Coronary artery (tissue), 2 donors: ENCODE data around the gene C14orf119.

Experiments used
- DNase-seq: peaks from one replicate; pipeline ENCODE4 v3.0.0-alpha.2; 2017; ENCODE audit warnings: low spot score
- H3K27ac ChIP-seq, 2 donors: fragments of 200-600 bp; sonication (generic); one replicate each; pipeline ENCODE4 v1.5.1; 2016 to 2019
- H3K4me3 ChIP-seq: fragments of 200-600 bp; sonication (generic); 2 replicates; pipeline ENCODE4 v1.5.1; 2016; ENCODE audit warnings: mild to moderate bottlenecking, moderate library complexity
- CTCF ChIP-seq: fragments of 200-600 bp; sonication (generic); IDR thresholded peaks from one replicate; pipeline ENCODE4 v1.5.1; 2019; ENCODE audit warnings: antibody characterized with exemption

The C14orf119 gene

GRCh38 chr14:23123419-23123818, 28.1 kb downstream of the C14orf119 start:
- no peak overlapping the region for H3K4me3 ChIP-seq
- no peak for DNase-seq
- no peak overlapping the region for H3K27ac ChIP-seq
- TF ChIP-seq CTCF: no peak

GRCh38 chr14:23124337-23124954, 29.1 kb downstream of the C14orf119 start:
- peak overlapping the region in 1 of 2 donors; percentile 26 for H3K27ac ChIP-seq
- no peak for TF ChIP-seq CTCF
- no peak for DNase-seq

DNA sequence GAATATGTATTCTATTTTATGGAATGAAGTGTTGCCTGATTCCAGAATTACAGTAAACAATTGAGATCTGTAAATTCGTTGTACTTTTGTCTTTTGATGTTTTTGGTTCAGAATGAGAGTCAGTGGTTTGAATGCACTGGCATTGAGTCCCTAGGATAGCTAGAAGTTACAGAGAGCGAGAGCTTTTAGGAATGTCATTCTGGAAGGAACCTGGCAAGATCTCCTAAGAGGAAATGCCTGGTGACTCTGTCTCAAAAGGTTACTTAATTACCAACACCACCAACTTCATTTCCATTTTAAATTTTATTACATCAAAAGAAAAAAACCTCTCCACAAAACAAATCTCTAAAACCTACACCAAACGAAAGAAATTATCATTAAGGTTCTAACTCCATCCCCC, 29.7 kb downstream of the C14orf119 start:
- TF ChIP-seq CTCF: no peak
- peak overlapping the region in 1 of 2 donors; percentile 26 for H3K27ac ChIP-seq
- DNase-seq: no peak
- no peak overlapping the region for H3K4me3 ChIP-seq

More at GRCh38 chr14:23124337-23124954, 29.1 kb downstream of the C14orf119 start:
- H3K4me3 ChIP-seq: no peak overlapping the region

GRCh38 chr14:23125933-23126524, 30.7 kb downstream of the C14orf119 start:
- Histone ChIP-seq H3K4me3 (no peak overlapping the region), H3K27ac (peak overlapping the region in 1 of 2 donors; percentile 28)
- no peak for TF ChIP-seq CTCF
- no peak for DNase-seq

DNA sequence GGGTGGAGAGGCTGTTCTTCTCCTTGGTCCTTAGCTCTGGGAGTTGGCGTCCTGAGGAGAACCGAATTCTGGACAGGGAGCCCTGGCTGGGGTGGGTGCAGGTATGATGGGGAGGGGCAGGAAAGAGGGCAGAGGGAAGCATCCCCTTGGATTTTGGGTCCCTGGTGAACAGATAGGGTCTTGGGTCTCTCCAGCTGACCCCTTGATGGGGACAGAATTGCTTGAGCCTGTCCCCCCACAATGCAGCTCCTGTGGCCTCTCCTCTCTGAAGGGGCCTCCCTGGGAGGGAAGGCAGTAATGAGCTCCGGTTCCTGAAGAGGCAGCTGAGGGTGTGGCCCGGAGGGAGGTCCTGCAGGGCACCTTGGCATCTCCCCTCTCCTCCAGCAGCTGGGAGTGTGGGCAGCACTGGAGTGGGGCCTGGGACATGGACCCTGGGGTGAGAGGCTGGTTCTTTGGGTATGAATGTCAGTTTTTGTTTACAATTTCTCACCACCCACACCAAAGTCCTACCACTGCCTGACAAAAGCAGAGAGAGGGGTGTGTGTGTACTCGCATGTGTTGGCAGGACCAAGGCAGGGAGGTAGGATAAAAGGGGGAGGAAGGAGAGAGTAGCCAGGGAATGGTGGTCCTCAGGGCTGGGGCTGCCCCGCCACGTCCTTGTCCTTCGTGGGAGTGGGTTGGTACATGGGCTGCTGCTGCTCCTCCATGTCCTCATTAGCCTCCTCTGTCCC, 31.4 kb downstream of the C14orf119 start:
- TF ChIP-seq CTCF: no peak
- no peak overlapping the region for H3K4me3 ChIP-seq
- H3K27ac ChIP-seq: no peak overlapping the region
- no peak for DNase-seq

GRCh38 chr14:23127861-23128260, 32.6 kb downstream of the C14orf119 start:
- no peak for DNase-seq
- no peak overlapping the region for H3K27ac ChIP-seq
- no peak overlapping the region for H3K4me3 ChIP-seq
- no peak for TF ChIP-seq CTCF
